Keratinocyte (primary cell): ENCODE measurements around the gene PSD2. TPM values are rescaled to one million over a fixed set of nuclear protein-coding genes. Genes with fewer than 3 reads are reported as not detected.

Source experiments
- DNase-seq: peaks from one replicate; pipeline ENCODE4 v3.0.0-alpha.2; 2011; ENCODE audit warnings: low read depth, missing footprints, low spot score
- FAIRE-seq: peaks from 2 replicates; lab custom pipeline; 2011; peaks lifted over from hg19 to GRCh38; lab: Jason Lieb, UNC
- H2AFZ ChIP-seq: 2 replicates; pipeline ENCODE4 v1.6.0; 2012; ENCODE audit warnings: low read length, control low read depth, inconsistent platforms; ENCODE audit not compliant: control insufficient read depth
- H3K27ac ChIP-seq: 2 replicates; pipeline ENCODE4 v1.5.1; 2011; ENCODE audit warnings: low read length; ENCODE audit not compliant: control insufficient read depth, insufficient read depth
- H3K27me3 ChIP-seq: 3 replicates; pipeline ENCODE4 v1.6.0; 2011; ENCODE audit warnings: low read length; ENCODE audit not compliant: control insufficient read depth, insufficient read depth; ENCODE audit errors: extremely low read depth
- H3K36me3 ChIP-seq, 2 experiments: 2 replicates in 1 of 2; 3 replicates in 1 of 2; pipeline ENCODE4 v1.5.1; 2011; ENCODE audit warnings: low read length in 2 of 2, mild to moderate bottlenecking in 1 of 2; ENCODE audit not compliant: control insufficient read depth in 2 of 2, insufficient read depth in 2 of 2; ENCODE audit errors: extremely low read depth in 1 of 2
- H3K4me1 ChIP-seq: 3 replicates; pipeline ENCODE4 v1.5.1; 2011; ENCODE audit warnings: low read length; ENCODE audit not compliant: control insufficient read depth, insufficient read depth; ENCODE audit errors: extremely low read depth
- H3K4me2 ChIP-seq: 3 replicates; pipeline ENCODE4 v1.6.0; 2011; ENCODE audit warnings: low read depth, low read length; ENCODE audit not compliant: control insufficient read depth, insufficient read depth; ENCODE audit errors: extremely low read depth
- H3K4me3 ChIP-seq, 3 experiments: fragments of 200-600 bp in 1 of 3; sonication (generic) in 1 of 3; 2 replicates in 2 of 3; 3 replicates in 1 of 3; pipeline ENCODE4 v1.5.1; 2011 to 2016; ENCODE audit warnings: low read length in 3 of 3, mild to moderate bottlenecking in 3 of 3, control low read depth in 2 of 3, inconsistent platforms in 1 of 3, low read depth in 1 of 3, mixed read lengths in 1 of 3, mixed run types in 1 of 3, moderate library complexity in 1 of 3; ENCODE audit not compliant: control insufficient read depth in 2 of 3, insufficient read depth in 2 of 3; ENCODE audit errors: extremely low read depth in 1 of 3
- H3K79me2 ChIP-seq: 2 replicates; pipeline ENCODE4 v1.6.0; 2012; ENCODE audit warnings: low read length; ENCODE audit not compliant: control insufficient read depth, insufficient read depth
- H3K9ac ChIP-seq: 3 replicates; pipeline ENCODE4 v1.6.0; 2011; ENCODE audit warnings: low read length; ENCODE audit not compliant: control insufficient read depth, insufficient read depth; ENCODE audit errors: extremely low read depth
- H3K9me1 ChIP-seq: 3 replicates; pipeline ENCODE4 v1.6.0; 2011; ENCODE audit warnings: low read length; ENCODE audit not compliant: control insufficient read depth, insufficient read depth; ENCODE audit errors: extremely low read depth
- H3K9me3 ChIP-seq: 2 replicates; pipeline ENCODE4 v1.5.1; 2012; ENCODE audit warnings: low read depth, low read length; ENCODE audit not compliant: control insufficient read depth
- H4K20me1 ChIP-seq: 3 replicates; pipeline ENCODE4 v1.6.0; 2011; ENCODE audit warnings: low read length; ENCODE audit not compliant: control insufficient read depth, insufficient read depth; ENCODE audit errors: extremely low read depth
- EZH2 ChIP-seq: IDR thresholded peaks from one replicate; pipeline ENCODE4 v1.6.1; 2012; ENCODE audit warnings: inconsistent platforms, mild to moderate bottlenecking, low read length, moderate library complexity
- dilution Hi-C: fragments of 300-500 bp; cut with MboI; formaldehyde crosslinking; loops from one replicate; pipeline ENCODE4 v1.7.0; 2020; ENCODE audit warnings: low sequenced_read_pairs; ENCODE audit not compliant: extremely low pct_ligation_motif_present
- polyA plus RNA-seq, 5 experiments: library from polyadenylated mRNA; depleted of rRNA in 3 of 5; stranded (reverse) in 3 of 5; stranded (forward) in 1 of 5; unstranded in 1 of 5; fragments of >200 nt; gene quantifications; 1 replicate in 1 of 5; 2 replicates in 3 of 5; 3 replicates in 1 of 5; pipeline versions ENCODE4 v1.2.1 to v1.2.3, GENCODE V29; 2011 to 2012; ENCODE audit warnings: missing spikeins in 2 of 5, low read depth in 1 of 5, low replicate concordance in 1 of 5
- TF ChIP-seq, protein P1 (sequence below), 3 experiments: IDR thresholded peaks in 1 of 3; conservative IDR thresholded peaks in 1 of 3; optimal IDR thresholded peaks in 1 of 3; 2 replicates in 2 of 3; 3 replicates in 1 of 3; pipeline versions ENCODE3 to v1.5.1; 2011; ENCODE audit warnings: low read length in 3 of 3, mild to moderate bottlenecking in 3 of 3, moderate library complexity in 2 of 3, control low read depth in 1 of 3, inconsistent platforms in 1 of 3; ENCODE audit not compliant: insufficient read depth in 2 of 3; ENCODE audit errors: extremely low read depth in 1 of 3

Gene PSD2
- polyA plus RNA-seq, 1 donor (not counting 4 experiments of a cell fraction or from before 2014, with no cell fraction given): not detected

DNA sequence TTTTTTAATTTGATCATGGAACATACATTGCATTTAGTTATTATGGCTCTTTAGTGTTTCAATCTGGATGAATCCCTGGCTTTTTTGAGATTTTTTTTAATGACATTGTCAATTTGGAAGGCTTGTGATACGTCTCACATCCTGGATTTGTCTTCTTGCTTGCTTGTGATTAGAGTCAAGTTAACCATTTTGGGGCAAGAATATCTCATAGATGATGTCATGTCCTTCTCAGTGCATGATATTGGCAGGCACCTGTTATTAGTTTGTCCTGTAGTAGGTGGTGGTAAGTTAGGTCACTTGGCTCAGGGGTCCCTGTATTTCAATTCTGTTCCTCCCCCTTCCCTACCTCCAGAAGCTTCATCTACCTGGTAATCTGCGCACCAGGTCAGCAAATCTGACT, 3.3 kb downstream of the PSD2 start:
- H3K9me1 ChIP-seq: no peaks in the 10 kb centered on the region
- dilution Hi-C loops: no loop called here
- H3K4me3 ChIP-seq: no peak overlapping the region
- TF ChIP-seq, protein P1, sequence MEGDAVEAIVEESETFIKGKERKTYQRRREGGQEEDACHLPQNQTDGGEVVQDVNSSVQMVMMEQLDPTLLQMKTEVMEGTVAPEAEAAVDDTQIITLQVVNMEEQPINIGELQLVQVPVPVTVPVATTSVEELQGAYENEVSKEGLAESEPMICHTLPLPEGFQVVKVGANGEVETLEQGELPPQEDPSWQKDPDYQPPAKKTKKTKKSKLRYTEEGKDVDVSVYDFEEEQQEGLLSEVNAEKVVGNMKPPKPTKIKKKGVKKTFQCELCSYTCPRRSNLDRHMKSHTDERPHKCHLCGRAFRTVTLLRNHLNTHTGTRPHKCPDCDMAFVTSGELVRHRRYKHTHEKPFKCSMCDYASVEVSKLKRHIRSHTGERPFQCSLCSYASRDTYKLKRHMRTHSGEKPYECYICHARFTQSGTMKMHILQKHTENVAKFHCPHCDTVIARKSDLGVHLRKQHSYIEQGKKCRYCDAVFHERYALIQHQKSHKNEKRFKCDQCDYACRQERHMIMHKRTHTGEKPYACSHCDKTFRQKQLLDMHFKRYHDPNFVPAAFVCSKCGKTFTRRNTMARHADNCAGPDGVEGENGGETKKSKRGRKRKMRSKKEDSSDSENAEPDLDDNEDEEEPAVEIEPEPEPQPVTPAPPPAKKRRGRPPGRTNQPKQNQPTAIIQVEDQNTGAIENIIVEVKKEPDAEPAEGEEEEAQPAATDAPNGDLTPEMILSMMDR (optimal IDR thresholded peaks at IDR 0.05 in 1 of 3, IDR thresholded peaks at IDR 0.05 in 1 of 3, conservative IDR thresholded peaks at IDR 0.05 in 1 of 3; ENCODE audit: extremely low read depth in 1 of 3, insufficient read depth in 2 of 3, low read length in 3 of 3): no peak
- TF ChIP-seq EZH2: no peak
- H3K9me3 ChIP-seq: no peaks in the 10 kb centered on the region
- no peaks in the 10 kb centered on the region for H4K20me1 ChIP-seq
- FAIRE-seq (no peak), DNase-seq (no peak)
- no peaks in the 10 kb centered on the region for H3K79me2 ChIP-seq
- H3K9ac ChIP-seq: no peak overlapping the region
- no peaks in the 10 kb centered on the region for H3K4me1 ChIP-seq
- no peak overlapping the region for H2AFZ ChIP-seq
- no peaks in the 10 kb centered on the region for H3K36me3 ChIP-seq
- H3K27ac ChIP-seq: no peak overlapping the region
- H3K27me3 ChIP-seq: peaks cover 58% of the 10 kb centered on the region
- H3K4me2 ChIP-seq: no peak overlapping the region

DNA sequence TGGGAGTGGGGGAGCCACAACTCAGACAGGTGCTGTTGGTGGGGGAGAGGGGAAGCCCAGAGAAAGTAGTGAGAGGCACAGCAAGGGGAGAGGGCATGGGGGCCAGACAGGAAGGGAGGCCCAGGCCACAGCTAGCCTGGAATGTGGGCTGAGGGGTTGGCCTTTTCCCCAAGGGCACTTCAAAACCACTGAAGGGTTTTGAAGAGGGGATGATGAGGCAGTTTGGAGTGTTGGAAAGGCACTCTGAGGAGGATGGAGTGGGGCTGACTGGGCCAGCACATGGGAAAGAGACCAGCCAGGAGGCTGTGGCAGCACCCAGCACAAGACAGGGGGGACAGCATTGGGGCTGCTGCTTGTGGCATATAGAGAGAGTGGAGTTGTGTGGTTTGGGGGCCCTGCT, 3.8 kb downstream of the PSD2 start:
- Histone ChIP-seq H3K9ac (no peak overlapping the region), H3K4me3 (no peak overlapping the region), H3K27ac (no peak overlapping the region), H3K79me2 (no peaks in the 10 kb centered on the region), H3K36me3 (no peaks in the 10 kb centered on the region), H3K9me1 (no peaks in the 10 kb centered on the region), H3K27me3 (peaks cover 53% of the 10 kb centered on the region), H2AFZ (no peak overlapping the region), H3K9me3 (no peaks in the 10 kb centered on the region), H3K4me1 (no peaks in the 10 kb centered on the region), H4K20me1 (no peaks in the 10 kb centered on the region), H3K4me2 (no peak overlapping the region)
- FAIRE-seq (no peak), DNase-seq (no peak)
- TF ChIP-seq, protein P1 (optimal IDR thresholded peaks at IDR 0.05 in 1 of 3, IDR thresholded peaks at IDR 0.05 in 1 of 3, conservative IDR thresholded peaks at IDR 0.05 in 1 of 3; ENCODE audit: extremely low read depth in 1 of 3, insufficient read depth in 2 of 3, low read length in 3 of 3): no peak
- no peak for TF ChIP-seq EZH2
- dilution Hi-C loops: no loop called here
